ENCODE results near the gene TMPRSS13.
"Not testable (repeated sequence)": the region's sequence is repeated elsewhere in the genome, so short reads cannot be mapped to it uniquely, and the experiment has no call there.

Gene TMPRSS13

DNA sequence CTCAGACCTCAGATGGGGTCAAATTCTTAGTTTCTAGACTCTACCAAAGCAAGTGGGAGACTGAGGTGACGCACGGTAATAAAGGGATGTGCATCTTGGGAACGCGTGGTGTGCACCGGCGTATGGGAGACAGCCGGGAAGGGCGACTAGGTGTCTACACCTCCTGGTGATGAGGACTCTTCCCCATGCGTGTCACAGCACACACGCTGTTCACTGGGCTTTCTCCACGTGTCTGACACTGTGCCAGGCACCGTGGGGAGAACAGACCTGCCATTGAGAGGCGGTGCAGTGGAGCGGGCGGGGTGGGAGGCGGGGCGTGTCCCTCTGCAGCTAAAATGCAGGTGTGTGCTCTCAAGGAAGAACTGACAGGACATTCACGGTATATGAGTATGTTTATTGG is 58.0 kb downstream of the TMPRSS13 start:
- TF ChIP-seq, protein P1, sequence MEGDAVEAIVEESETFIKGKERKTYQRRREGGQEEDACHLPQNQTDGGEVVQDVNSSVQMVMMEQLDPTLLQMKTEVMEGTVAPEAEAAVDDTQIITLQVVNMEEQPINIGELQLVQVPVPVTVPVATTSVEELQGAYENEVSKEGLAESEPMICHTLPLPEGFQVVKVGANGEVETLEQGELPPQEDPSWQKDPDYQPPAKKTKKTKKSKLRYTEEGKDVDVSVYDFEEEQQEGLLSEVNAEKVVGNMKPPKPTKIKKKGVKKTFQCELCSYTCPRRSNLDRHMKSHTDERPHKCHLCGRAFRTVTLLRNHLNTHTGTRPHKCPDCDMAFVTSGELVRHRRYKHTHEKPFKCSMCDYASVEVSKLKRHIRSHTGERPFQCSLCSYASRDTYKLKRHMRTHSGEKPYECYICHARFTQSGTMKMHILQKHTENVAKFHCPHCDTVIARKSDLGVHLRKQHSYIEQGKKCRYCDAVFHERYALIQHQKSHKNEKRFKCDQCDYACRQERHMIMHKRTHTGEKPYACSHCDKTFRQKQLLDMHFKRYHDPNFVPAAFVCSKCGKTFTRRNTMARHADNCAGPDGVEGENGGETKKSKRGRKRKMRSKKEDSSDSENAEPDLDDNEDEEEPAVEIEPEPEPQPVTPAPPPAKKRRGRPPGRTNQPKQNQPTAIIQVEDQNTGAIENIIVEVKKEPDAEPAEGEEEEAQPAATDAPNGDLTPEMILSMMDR (conservative IDR thresholded peaks at IDR 0.05) = no peak
- H3K27ac ChIP-seq = no peak overlapping the region

DNA sequence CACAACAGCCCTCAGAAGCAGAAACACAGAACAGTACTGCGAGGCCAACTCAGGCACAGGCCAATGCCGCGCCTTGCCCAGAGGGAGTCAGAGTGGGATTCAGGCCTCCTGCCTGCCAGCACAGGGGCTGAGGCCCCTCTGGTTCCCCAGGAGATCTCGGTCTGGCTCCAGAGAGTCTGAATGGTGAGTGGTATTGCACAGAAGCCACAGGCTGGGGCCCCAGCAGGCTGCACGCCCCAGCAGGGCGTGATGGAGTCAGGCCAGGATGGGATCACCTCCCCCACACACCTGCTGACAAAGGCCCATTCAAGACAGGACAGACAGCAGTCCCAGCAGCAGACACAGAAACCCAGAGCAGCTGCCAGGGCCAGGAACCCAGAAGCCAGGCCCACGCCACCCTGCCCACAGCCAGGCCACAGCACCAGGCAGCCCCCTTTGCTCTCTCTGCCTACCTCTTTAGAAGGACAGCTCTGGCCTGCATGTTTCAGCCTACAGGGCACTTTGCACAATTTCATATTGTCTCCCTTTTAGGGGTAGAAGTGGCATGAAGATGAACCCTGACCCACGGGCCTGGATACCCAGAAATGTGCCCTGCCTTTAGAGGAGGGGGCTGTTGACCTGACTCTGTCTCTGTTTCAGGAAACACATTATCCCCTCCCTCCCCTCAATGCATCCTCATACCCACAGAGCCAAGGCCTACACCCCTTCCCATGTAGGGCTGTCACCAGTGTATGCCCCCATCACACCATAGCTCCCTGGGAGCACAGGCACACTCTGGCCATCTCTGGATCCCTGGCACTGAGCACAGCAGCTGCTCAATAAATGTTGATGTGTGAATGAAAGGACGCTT is 58.9 kb downstream of the TMPRSS13 start:
- TF ChIP-seq, protein P1 (conservative IDR thresholded peaks at IDR 0.05) = no peak
- no peak overlapping the region for H3K27ac ChIP-seq

DNA sequence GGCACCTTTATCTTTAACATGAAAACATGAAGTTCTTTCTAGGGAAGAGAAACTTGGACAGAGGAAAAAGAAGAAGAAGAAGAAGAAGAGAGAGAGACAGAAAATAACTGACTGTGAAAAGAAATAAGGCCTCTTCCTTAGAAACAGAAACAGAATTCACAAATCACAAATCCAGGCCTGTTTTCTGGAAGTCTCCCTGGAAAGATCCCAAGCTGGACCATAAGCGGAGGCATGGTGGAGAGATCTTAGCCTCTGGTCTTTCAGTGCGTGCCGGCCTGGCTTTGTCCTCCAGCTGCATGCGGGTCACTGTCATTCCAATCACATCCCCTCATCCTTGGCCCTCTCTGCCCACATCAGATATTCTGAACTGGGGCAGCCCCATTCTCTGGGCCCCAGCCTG is 59.6 kb downstream of the TMPRSS13 start:
- no peak overlapping the region for H3K27ac ChIP-seq
- TF ChIP-seq, protein P1 (conservative IDR thresholded peaks at IDR 0.05) = no peak

DNA sequence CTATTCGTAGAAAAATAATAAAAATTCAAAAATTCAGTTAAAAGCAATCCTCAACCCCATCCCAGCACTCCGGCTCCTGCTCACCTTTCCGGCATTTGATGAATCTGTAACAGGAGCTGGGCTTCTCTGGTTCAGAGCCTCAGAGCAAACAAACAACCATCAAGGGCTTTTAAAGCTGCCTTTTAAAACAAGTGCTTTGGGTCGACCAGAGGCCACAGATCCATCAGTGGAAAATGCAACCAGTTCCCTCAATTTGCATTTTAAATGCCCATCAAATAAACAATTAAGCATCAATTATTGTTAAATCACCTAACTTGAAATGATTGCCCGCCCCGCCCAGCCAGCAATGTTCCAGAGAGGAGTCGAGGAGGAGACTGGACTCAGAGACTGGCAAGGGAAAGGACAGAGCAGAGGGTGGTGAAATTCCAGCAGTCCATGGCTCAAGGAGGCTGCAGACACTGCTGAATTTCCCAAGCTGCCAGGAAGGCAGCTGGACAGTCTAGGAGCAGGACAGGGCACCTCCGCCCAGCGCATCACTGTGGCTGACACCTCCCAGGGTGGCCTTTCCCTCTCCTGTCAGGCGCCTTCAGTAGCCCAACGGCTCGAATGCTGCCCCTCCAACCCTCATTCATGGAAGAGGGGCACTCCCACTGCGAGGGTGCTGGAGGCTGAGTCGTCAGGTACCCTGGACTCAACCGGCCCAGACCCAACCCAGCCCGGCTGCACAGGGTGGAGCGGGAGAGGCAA is 60.2 kb downstream of the TMPRSS13 start:
- TF ChIP-seq, protein P1 (conservative IDR thresholded peaks at IDR 0.05) = no peak
- no peak overlapping the region for H3K27ac ChIP-seq

DNA sequence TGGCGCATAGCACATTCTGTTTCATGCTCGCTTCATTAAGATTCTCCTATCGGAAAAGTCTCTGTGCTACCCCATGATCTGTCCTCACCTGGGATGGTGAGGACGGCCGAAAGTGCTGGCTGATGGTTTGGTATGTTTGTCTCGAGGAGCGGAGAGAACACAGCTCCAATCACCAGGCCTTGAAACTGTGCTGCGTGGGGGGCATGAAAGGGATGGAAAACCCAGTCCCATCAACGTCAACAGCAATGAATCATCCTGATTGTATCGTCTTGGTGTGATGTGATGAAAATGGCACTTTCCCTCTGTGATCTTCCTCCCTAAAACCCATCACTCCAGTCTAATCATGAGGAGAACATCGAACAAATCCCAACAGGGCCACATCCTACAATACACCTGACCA is 61.1 kb downstream of the TMPRSS13 start:
- TF ChIP-seq, protein P1 (conservative IDR thresholded peaks at IDR 0.05) = no peak
- H3K27ac ChIP-seq = no peak overlapping the region

DNA sequence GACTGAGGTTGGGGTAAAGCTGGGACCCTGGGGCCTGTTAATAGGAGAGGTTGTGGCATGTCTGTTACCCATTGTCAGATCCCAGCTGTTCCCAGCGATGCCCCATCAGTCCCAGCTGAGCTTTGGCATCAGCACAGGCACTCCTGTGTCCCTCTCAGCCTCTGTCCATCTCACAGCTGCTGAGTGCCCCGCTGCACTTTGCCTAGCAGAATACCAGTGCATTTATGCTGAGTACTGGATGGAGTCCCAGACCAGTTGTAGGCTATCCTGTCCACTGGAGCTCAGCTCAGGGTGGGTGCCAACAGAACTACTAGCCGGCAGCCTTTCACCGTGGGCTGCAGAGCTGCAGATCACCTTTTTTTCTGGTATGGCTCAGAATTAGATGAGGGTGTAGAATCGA is 62.7 kb downstream of the TMPRSS13 start:
- no peak overlapping the region for H3K27ac ChIP-seq
- TF ChIP-seq, protein P1 (conservative IDR thresholded peaks at IDR 0.05) = no peak

DNA sequence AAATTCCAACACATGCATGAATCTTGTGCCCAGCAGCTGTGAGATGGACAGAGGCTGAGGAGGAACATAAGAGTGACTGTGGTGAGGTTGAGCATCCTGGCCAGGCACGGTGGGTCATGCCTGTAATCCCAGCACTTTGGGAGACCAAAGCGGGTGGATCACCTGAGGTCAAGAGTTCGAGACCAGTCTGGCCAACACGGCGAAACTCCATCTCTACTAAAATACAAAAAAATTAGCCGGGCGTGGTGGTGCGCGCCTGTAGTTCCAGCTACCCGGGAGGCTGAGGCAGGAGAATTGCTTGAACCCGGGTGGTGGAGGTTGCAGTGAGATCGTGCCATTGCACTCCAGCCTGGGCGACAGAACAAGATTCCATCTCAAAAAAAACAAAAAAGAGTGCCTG is 63.7 kb downstream of the TMPRSS13 start:
- not testable (repeated sequence) for H3K27ac ChIP-seq

DNA sequence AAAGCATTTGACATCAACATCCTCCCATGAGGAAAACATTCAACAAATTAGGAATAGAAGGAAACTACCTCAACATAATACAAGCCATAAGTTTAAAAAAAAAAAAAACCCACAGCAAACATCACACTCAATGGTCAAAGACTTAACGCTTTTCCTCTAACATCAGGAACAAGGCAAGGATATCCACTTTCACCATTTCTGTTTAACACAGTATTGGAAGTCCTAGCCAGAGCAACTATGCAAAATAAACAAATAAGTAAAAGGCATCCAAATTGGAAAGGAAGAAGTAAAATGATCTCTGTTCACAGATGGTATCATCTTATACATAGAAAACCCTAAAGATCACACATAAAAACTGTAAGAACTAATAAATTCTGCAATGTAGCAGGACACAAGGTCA is 65.8 kb downstream of the TMPRSS13 start:
- no peak overlapping the region for H3K27ac ChIP-seq
- TF ChIP-seq, protein P1 (conservative IDR thresholded peaks at IDR 0.05) = no peak
